HG03025 (cell line): ENCODE measurements around the gene REEP3.
"Not testable (repeated sequence)": the region's sequence is repeated elsewhere in the genome, so short reads cannot be mapped to it uniquely, and the experiment has no call there.

Experiments
- ATAC-seq: cut with Tn5 transposase; IDR thresholded peaks from one replicate; pipeline ENCODE4 v1.9.1; 2021; ENCODE audit warnings: mild to moderate bottlenecking, moderate library complexity; ENCODE audit not compliant: unreplicated experiment, low FRiP score

The REEP3 gene

DNA sequence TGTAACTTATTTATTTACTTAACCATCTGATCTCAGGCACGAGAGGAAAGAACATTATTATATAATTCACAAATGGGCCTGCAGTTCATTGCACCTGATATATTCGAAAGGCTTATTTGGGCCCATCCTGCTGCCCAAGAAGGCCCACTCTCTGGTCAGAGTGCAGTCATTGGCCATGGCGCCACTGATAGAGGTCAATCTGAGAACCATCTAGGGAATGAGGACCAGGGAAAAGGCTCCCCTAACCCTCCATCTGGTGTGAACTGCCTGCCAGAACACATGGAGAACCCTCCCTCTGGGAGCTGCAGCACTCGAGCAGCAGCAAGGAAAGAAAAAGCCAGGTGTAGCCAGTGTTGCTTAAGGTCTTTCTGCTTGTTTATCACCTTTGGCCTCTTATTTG, 136.6 kb downstream of the REEP3 start:
- ATAC-seq = no peak

DNA sequence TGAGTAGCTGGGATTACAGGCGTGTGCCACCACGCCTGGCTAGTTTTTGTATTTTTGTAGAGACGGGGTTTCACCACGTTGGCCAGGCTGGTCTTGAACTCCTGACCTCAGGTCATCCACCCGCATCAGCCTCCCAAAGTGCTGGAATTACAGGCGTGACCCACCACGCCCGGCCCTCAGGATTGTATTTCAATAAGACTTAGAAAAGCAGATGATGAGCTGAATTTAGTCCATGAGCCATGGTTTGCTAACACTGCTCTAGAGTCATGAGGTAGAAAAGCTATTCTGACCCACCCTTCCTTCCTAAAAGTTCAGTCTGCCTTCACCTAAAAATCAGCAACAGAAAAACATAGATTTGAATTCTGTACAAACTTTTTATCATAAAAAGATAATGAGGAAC, 139.7 kb downstream of the REEP3 start:
- ATAC-seq = not testable (repeated sequence)

GRCh38 chr10:63661347-63661746, 140.1 kb downstream of the REEP3 start:
- ATAC-seq = no peak

- no peak for ATAC-seq
These were observed 143.2 kb downstream of the REEP3 start for GRCh38 chr10:63664341-63664885.

- ATAC-seq = not testable (repeated sequence)
These were observed 143.9 kb downstream of the REEP3 start for GRCh38 chr10:63665006-63665580.

- ATAC-seq = no peak
These were observed 144.5 kb downstream of the REEP3 start for GRCh38 chr10:63665670-63666134.

- no peak for ATAC-seq
These were observed 145.7 kb downstream of the REEP3 start for GRCh38 chr10:63666836-63667383.

- ATAC-seq = no peak
These were observed 146.6 kb downstream of the REEP3 start for GRCh38 chr10:63667596-63668480.

DNA sequence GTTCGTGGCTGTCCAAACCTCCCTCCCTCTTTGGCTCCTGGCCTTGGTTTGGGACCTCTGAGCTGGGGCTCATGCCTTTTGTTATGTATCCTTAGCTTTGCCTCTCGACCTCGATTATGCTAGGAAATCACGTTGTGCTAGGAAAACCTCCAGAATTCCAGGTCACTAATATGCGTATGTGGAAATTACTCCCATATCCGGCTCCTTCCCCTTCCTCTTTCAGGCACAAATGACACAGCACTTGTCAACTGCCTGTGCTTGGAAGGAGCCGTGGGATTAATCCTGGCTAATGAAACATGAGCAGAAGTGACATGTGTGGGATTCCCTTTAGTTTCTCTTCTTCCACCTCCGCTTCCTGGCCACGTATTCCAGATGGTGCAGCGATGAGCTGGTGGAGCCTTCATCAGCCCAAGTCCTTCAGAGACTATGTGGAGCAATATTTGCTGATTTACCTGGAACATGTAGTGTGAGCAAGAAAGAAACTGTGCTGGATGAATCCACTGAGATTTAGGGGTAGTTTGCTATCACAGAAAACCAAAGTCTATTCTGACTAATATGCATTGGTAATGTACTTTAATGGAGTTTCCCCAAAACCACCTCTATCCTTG, 149.2 kb downstream of the REEP3 start:
- ATAC-seq = no peak

GRCh38 chr10:63671317-63671937, 150.2 kb downstream of the REEP3 start:
- ATAC-seq = no peak

- ATAC-seq = no peak
These were observed 151.3 kb downstream of the REEP3 start for GRCh38 chr10:63672491-63672890.

GRCh38 chr10:63673246-63673645, 152.0 kb downstream of the REEP3 start:
- ATAC-seq = no peak

- no peak for ATAC-seq
These were observed 152.6 kb downstream of the REEP3 start for GRCh38 chr10:63673846-63674245.
